Fibroblast of the conjunctiva (primary cell): ENCODE measurements around the gene MAP3K12.
"Not testable (repeated sequence)": the region's sequence is repeated elsewhere in the genome, so short reads cannot be mapped to it uniquely, and the experiment has no call there.

Experiments
- DNase-seq: peaks from one replicate; pipeline ENCODE4 v3.0.0-alpha.2; 2010; ENCODE audit warnings: low read depth

The MAP3K12 gene

DNA sequence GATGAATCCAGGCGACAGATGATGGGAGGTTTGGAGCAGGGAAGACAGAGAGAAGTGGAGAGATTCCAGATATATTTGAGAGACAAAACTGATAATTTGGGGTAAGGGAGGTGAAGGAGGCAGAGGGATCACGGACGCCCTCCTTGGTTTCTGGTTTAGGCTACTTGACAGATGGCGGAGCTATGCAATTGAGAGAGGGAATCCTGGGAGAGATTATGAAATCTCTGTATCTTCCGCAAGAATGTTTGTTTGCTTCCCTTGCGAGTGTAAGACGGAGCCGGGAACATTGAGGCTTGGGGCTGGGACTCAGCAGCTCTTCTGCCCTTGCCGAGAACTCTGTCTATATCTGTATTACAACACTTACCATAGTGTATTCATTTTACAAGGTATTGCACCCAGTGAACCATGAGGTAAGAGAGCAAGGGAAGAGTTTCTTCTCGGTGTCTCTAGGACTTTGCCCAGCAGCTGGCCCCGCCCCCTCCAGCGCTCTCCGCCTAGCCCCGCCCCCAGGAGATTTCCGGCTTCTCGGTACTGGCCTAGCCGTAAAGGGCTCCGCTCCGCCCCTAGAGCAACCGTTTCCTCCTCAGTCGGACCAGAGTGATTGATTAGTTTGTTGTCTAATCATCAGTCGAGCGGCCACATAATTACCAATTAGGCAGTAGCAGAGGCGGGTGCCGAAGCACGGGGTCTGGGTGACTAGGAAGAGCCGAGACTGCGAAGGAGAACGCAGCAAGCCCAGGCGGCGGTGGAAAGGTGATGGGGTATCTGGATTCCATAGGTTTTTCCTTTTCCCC lies 58.0 kb downstream of the MAP3K12 start, which contains the start of gene PRR13:
Gene PRR13 (plus strand): TSS at position 695 of the 794 bp plus-strand sequence. CDS start 981 bp downstream, outside the sequence.
- DNase-seq: peak; percentile 99

DNA sequence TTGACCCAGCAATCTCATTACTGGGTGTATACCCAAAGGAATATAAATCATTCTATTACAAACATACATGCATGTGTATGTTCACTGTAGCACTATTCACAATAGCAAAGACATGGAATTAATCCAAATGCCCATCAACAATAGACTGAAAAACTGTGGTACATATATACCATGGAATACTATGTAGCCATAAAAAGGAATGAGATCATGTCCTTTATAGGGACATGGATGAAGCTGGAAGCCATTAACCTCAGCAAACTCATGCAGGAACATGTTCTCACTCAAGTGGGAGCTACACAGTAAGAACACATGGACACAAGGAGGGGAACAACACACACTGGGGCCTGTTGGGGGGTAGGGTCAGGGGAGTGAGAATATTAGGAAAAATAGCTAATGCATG lies 59.7 kb downstream of the MAP3K12 start:
- DNase-seq: not testable (repeated sequence)

DNA sequence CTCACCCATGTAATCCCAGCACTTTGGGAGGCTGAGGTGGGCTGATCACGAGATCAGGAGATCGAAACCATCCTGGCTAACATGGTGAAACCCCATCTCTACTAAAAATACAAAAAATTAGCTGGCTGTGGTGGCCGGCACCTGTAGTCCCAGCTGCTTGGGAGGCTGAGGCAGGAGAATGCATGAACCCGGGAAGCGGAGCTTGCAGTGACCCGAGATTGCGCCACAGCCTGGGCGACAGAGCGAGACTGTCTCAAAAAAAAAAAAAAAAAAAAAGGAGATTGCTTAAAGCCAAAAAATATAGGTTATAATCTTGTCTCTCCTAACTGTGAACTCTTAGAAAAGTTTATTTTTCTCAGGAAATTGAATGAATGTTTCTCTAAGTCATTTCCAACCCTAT lies 63.9 kb downstream of the MAP3K12 start:
- not testable (repeated sequence) for DNase-seq

GRCh38 chr12:53431187-53431586 lies 68.1 kb downstream of the MAP3K12 start:
- no peak for DNase-seq

DNA sequence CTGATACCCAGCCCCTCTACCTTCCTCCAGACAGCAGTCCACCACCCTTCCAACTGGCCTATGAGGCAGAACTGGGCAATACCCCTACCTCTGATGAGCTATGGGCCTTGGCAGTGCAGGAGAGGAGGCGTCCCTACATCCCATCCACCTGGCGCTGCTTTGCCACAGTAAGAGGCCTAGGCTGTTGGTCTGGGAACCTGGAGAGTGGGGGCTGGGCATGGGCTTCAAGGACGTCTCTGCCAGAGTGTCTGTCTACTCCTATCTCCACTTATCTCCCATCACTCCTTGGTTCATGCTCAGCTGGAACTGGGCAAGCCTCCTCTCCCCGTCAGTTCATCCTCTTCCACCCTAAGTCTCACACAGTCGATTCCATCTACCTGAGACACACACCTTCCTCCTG lies 69.1 kb downstream of the MAP3K12 start:
- DNase-seq: no peak
